Fibroblast of lung (primary cell): ENCODE measurements around the gene TNFAIP8L1. TPM values are rescaled to one million over a fixed set of nuclear protein-coding genes. Genes with fewer than 3 reads are reported as not detected.

Experiments
- DNase-seq, 2 donors: peaks; one replicate each; pipeline versions ENCODE4 v3.0.0 to v3.0.0-alpha.2; 2010; ENCODE audit warnings: low read depth in 2 of 2
- H2AFZ ChIP-seq: 2 replicates; pipeline ENCODE4 v1.5.1; 2012; ENCODE audit warnings: low read length, control low read depth, inconsistent platforms
- H3K27ac ChIP-seq: 2 replicates; pipeline ENCODE4 v1.5.1; 2011; ENCODE audit warnings: low read length, control low read depth; ENCODE audit not compliant: insufficient read depth
- H3K27me3 ChIP-seq: 2 replicates; pipeline ENCODE4 v1.5.1; 2011; ENCODE audit warnings: mild to moderate bottlenecking, low read length; ENCODE audit not compliant: control insufficient read depth, insufficient read depth
- H3K36me3 ChIP-seq: 2 replicates; pipeline ENCODE4 v1.5.1; 2011; ENCODE audit warnings: low read length; ENCODE audit not compliant: control insufficient read depth, insufficient read depth
- H3K4me1 ChIP-seq: 2 replicates; pipeline ENCODE4 v1.5.1; 2011; ENCODE audit warnings: low read length; ENCODE audit not compliant: control insufficient read depth, insufficient read depth; ENCODE audit errors: extremely low read depth
- H3K4me2 ChIP-seq: 2 replicates; pipeline ENCODE4 v1.5.1; 2011; ENCODE audit warnings: low read length, control low read depth; ENCODE audit not compliant: insufficient read depth; ENCODE audit errors: extremely low read depth
- H3K4me3 ChIP-seq, 4 experiments: fragments of 200-600 bp in 1 of 4; sonication (generic) in 1 of 4; replicated peaks in 1 of 4; 2 replicates each; pipeline ENCODE4 v1.5.1; 2011 to 2016; ENCODE audit warnings: low read length in 4 of 4, low read depth in 3 of 4, mild to moderate bottlenecking in 3 of 4, control low read depth in 2 of 4, inconsistent platforms in 1 of 4, mixed read lengths in 1 of 4; ENCODE audit not compliant: insufficient read depth in 1 of 4; ENCODE audit errors: control extremely low read depth in 1 of 4
- H3K79me2 ChIP-seq: 2 replicates; pipeline ENCODE4 v1.5.1; 2012; ENCODE audit warnings: mild to moderate bottlenecking, low read length, inconsistent platforms; ENCODE audit not compliant: control insufficient read depth, insufficient read depth
- H3K9ac ChIP-seq: 2 replicates; pipeline ENCODE4 v1.5.1; 2011; ENCODE audit warnings: mild to moderate bottlenecking, low read length, control low read depth; ENCODE audit not compliant: insufficient read depth
- H3K9me3 ChIP-seq: 2 replicates; pipeline ENCODE4 v1.5.1; 2012; ENCODE audit warnings: low read depth, low read length; ENCODE audit not compliant: control insufficient read depth, insufficient read depth
- H4K20me1 ChIP-seq: 2 replicates; pipeline ENCODE4 v1.5.1; 2011; ENCODE audit warnings: low read length; ENCODE audit not compliant: control insufficient read depth, insufficient read depth; ENCODE audit errors: extremely low read depth
- CTCF ChIP-seq, 2 donors: IDR thresholded peaks in 1 of 2; conservative IDR thresholded peaks in 1 of 2; 1 replicate in 1 of 2; 2 replicates in 1 of 2; pipeline ENCODE4 v1.5.1; 2011 to 2012; ENCODE audit warnings: low read length in 2 of 2, control low read depth in 1 of 2, inconsistent platforms in 1 of 2, low read depth in 1 of 2, mild to moderate bottlenecking in 1 of 2
- EZH2 ChIP-seq: IDR thresholded peaks from 2 replicates; pipeline ENCODE4 v1.5.1; 2012; ENCODE audit warnings: low read length, control low read depth, mild to moderate bottlenecking; ENCODE audit errors: missing control alignments
- polyA plus RNA-seq, 2 donors: library from polyadenylated mRNA; depleted of rRNA in 1 of 2; stranded (reverse) in 1 of 2; unstranded in 1 of 2; fragments of >200 nt; gene quantifications; 2 replicates each; pipeline ENCODE4 v1.2.1, GENCODE V29; 2011 to 2012; ENCODE audit warnings: missing spikeins in 1 of 2
- total RNA-seq: library from RNA; depleted of rRNA; stranded (reverse); fragments of >200 nt; gene quantifications from 2 replicates; pipeline ENCODE4 v1.2.1, GENCODE V29; 2014

Gene TNFAIP8L1
- total and polyA plus RNA-seq, 2 donors (not counting 1 experiment from before 2014, with no cell fraction given), result 2.3 to 4.0 TPM

GRCh38 chr19:4597278-4597974, 41.9 kb upstream of the TNFAIP8L1 start:
- H3K9ac ChIP-seq, result no peak overlapping the region
- no peaks in the 10 kb centered on the region for H3K36me3 ChIP-seq
- H3K79me2 ChIP-seq, result no peaks in the 10 kb centered on the region
- no peak overlapping the region for H3K4me3 ChIP-seq
- TF ChIP-seq CTCF (conservative IDR thresholded peaks at IDR 0.05 in 1 of 2, IDR thresholded peaks at IDR 0.05 in 1 of 2; ENCODE audit: low read depth in 1 of 2, low read length in 2 of 2) (no peak), EZH2 (no peak)
- no peak for DNase-seq
- peaks cover 5% of the 10 kb centered on the region for H3K27me3 ChIP-seq
- H3K4me1 ChIP-seq, result no peaks in the 10 kb centered on the region
- no peak overlapping the region for H2AFZ ChIP-seq
- no peak overlapping the region for H3K27ac ChIP-seq
- H3K9me3 ChIP-seq, result no peaks in the 10 kb centered on the region
- no peak overlapping the region for H3K4me2 ChIP-seq
- H4K20me1 ChIP-seq, result no peaks in the 10 kb centered on the region

- Histone ChIP-seq H3K4me3 (no peak overlapping the region), H3K4me1 (no peaks in the 10 kb centered on the region), H3K36me3 (no peaks in the 10 kb centered on the region), H3K4me2 (peak overlapping the region; percentile 35), H4K20me1 (no peaks in the 10 kb centered on the region), H3K9me3 (no peaks in the 10 kb centered on the region), H3K9ac (no peak overlapping the region), H2AFZ (no peak overlapping the region), H3K79me2 (no peaks in the 10 kb centered on the region), H3K27me3 (peaks cover 5% of the 10 kb centered on the region), H3K27ac (no peak overlapping the region)
- no peak for DNase-seq
- TF ChIP-seq CTCF (conservative IDR thresholded peaks at IDR 0.05 in 1 of 2, IDR thresholded peaks at IDR 0.05 in 1 of 2; ENCODE audit: low read depth in 1 of 2, low read length in 2 of 2), result no peak
- TF ChIP-seq EZH2, result peak; percentile 32
Observed at GRCh38 chr19:4597975-4598671, 41.2 kb upstream of the TNFAIP8L1 start.

- Histone ChIP-seq H3K36me3 (no peaks in the 10 kb centered on the region), H4K20me1 (no peaks in the 10 kb centered on the region), H3K9ac (no peak overlapping the region), H3K9me3 (no peaks in the 10 kb centered on the region), H2AFZ (no peak overlapping the region), H3K27ac (no peak overlapping the region), H3K79me2 (no peaks in the 10 kb centered on the region), H3K4me1 (no peaks in the 10 kb centered on the region), H3K27me3 (peaks cover 5% of the 10 kb centered on the region), H3K4me3 (no peak overlapping the region), H3K4me2 (no peak overlapping the region)
- no peak for TF ChIP-seq CTCF (conservative IDR thresholded peaks at IDR 0.05 in 1 of 2, IDR thresholded peaks at IDR 0.05 in 1 of 2; ENCODE audit: low read depth in 1 of 2, low read length in 2 of 2)
- no peak for TF ChIP-seq EZH2
- no peak for DNase-seq
Observed at GRCh38 chr19:4598712-4599111, 40.6 kb upstream of the TNFAIP8L1 start.
